Measurements from ENCODE around the gene CD109. TPM values are rescaled to one million over a fixed set of nuclear protein-coding genes. Genes with fewer than 3 reads are reported as not detected.

CD109 gene
- total RNA-seq, 1 experiment from 2014 or later, result 0.18 TPM

DNA sequence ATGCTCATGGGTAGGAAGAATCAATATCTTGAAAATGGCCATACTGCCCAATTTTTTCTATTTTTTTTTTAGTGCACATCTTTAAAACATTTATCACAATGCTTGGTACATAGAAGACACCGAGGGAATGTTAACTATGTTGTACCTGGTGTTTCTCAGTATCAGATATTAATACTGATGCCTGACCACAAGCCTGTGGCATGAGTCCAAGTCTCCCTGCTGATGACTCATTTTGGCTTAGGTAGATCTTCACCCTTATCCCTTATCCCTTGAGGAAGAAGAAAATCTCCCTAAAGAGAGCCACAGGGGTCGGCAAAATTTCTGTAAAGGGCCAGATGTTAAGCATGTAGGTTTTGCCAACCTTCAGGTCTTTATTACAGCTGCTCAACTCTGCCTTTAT is 14.5 kb downstream of the CD109 start:
- no peak overlapping the region for H3K27ac Mint-ChIP-seq (ENCODE audit: unreplicated experiment)
- H3K36me3 Mint-ChIP-seq (ENCODE audit: insufficient read depth, unreplicated experiment), result no peaks in the 10 kb centered on the region

DNA sequence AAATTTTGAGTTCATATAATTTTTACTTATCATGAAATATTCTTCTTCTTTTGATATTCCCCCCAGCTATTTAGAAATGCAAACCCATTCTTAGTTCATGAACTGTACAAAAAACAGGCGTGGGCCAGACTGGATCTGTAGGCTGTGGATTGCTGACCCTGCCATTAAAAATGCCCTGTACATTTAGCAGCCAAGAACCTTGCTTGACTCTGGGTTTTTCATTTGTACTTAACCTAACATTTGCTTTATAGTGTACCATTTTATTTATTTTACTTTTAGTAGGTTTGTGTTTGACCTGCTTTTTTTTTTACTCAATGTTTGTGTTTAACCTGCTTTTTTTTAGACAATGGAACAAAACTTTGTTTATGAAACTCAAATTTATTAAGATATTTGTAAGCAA is 14.9 kb downstream of the CD109 start:
- Mint-ChIP-seq H3K27me3 (ENCODE audit: insufficient read depth, unreplicated experiment) (no peaks in the 10 kb centered on the region), H3K4me1 (ENCODE audit: low read depth, unreplicated experiment) (peaks cover 9% of the 10 kb centered on the region), H3K4me3 (ENCODE audit: unreplicated experiment) (no peak overlapping the region), H3K27ac (ENCODE audit: unreplicated experiment) (no peak overlapping the region), H3K9me3 (ENCODE audit: unreplicated experiment) (no peaks in the 10 kb centered on the region), H3K36me3 (ENCODE audit: insufficient read depth, unreplicated experiment) (no peaks in the 10 kb centered on the region)
- intact Hi-C loops (cut with micrococcal nuclease; ENCODE audit: unreplicated experiment), result no loop called here
- Histone ChIP-seq H3K9me3 (no peaks in the 10 kb centered on the region), H3K27me3 (replicated peaks; ENCODE audit: control insufficient read depth, insufficient read depth, low read length) (no peaks in the 10 kb centered on the region), H3K36me3 (ENCODE audit: control insufficient read depth, insufficient read depth, low read length) (no peaks in the 10 kb centered on the region), H3K4me3 (ENCODE audit: low read depth, low read length) (no peak overlapping the region), H3K4me1 (peaks cover 11% of the 10 kb centered on the region; the same call in 1 of the 2 replicates)
- TF ChIP-seq, protein P1, sequence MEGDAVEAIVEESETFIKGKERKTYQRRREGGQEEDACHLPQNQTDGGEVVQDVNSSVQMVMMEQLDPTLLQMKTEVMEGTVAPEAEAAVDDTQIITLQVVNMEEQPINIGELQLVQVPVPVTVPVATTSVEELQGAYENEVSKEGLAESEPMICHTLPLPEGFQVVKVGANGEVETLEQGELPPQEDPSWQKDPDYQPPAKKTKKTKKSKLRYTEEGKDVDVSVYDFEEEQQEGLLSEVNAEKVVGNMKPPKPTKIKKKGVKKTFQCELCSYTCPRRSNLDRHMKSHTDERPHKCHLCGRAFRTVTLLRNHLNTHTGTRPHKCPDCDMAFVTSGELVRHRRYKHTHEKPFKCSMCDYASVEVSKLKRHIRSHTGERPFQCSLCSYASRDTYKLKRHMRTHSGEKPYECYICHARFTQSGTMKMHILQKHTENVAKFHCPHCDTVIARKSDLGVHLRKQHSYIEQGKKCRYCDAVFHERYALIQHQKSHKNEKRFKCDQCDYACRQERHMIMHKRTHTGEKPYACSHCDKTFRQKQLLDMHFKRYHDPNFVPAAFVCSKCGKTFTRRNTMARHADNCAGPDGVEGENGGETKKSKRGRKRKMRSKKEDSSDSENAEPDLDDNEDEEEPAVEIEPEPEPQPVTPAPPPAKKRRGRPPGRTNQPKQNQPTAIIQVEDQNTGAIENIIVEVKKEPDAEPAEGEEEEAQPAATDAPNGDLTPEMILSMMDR (IDR thresholded peaks at IDR 0.05; ENCODE audit: insufficient read depth in 1 of 2, low read depth in 1 of 2, low read length in 1 of 2, severe bottlenecking in 1 of 2, unreplicated experiment in 1 of 2), result no peak
- BruUV-seq (replicated peaks), result no TSS peak
- CTCF ChIA-PET, result no interaction called here
- DNase-seq, result no peak
- POLR2A ChIA-PET, result no interaction called here

More for the DNA sequence above, 14.5 kb downstream of the CD109 start:
- H3K9me3 Mint-ChIP-seq (ENCODE audit: unreplicated experiment), result no peaks in the 10 kb centered on the region
- peaks cover 9% of the 10 kb centered on the region for H3K4me1 Mint-ChIP-seq (ENCODE audit: low read depth, unreplicated experiment)
- ChIA-PET POLR2A (no interaction called here), CTCF (no interaction called here)
- H3K4me3 Mint-ChIP-seq (ENCODE audit: unreplicated experiment), result no peak overlapping the region
- H3K36me3 ChIP-seq (ENCODE audit: control insufficient read depth, insufficient read depth, low read length), result no peaks in the 10 kb centered on the region
- H3K4me1 ChIP-seq, result peaks cover 11% of the 10 kb centered on the region; the same call in 1 of the 2 replicates
- DNase-seq, result no peak
- H3K27me3 Mint-ChIP-seq (ENCODE audit: insufficient read depth, unreplicated experiment), result no peaks in the 10 kb centered on the region
- intact Hi-C loops (cut with micrococcal nuclease; ENCODE audit: unreplicated experiment), result no loop called here
- TF ChIP-seq, protein P1 (IDR thresholded peaks at IDR 0.05; ENCODE audit: insufficient read depth in 1 of 2, low read depth in 1 of 2, low read length in 1 of 2, severe bottlenecking in 1 of 2, unreplicated experiment in 1 of 2), result no peak
- H3K27me3 ChIP-seq (replicated peaks; ENCODE audit: control insufficient read depth, insufficient read depth, low read length), result no peaks in the 10 kb centered on the region
- no peak overlapping the region for H3K4me3 ChIP-seq (ENCODE audit: low read depth, low read length)
- BruUV-seq (replicated peaks), result no TSS peak
- no peaks in the 10 kb centered on the region for H3K9me3 ChIP-seq

DNA sequence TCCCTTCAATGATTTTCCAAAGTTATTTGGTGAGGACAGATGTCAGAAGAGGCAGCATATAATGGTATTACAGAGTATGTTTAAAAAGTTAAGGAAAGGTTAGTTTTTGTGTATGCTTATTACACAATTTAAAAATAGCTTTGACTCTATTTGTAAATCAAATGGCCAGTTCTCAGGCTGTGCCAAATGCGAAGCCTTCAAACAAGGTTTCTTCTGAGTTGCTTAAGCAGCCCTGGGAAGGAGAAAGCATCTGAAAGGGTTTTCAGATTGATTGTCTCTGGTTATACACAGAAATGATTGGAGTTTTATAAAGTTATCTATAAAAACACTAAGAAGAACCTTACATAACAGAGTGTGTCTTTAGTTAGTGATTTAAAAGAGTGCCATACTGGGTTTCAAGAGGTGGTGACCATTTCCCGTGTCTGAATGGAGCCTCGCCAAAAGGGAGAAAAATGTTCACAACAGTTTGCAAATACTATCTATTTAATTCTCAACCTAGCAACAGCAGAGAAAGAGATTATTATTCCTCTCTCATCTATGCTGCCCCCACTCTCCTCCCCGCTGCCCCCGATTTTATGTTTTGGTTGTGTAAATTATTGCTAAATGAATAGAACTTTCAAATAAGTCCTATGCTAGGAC is 16.7 kb downstream of the CD109 start:
- H3K4me1 Mint-ChIP-seq (ENCODE audit: low read depth, unreplicated experiment), result peaks cover 9% of the 10 kb centered on the region
- H3K27me3 Mint-ChIP-seq (ENCODE audit: insufficient read depth, unreplicated experiment), result no peaks in the 10 kb centered on the region
- no peak overlapping the region for H3K27ac Mint-ChIP-seq (ENCODE audit: unreplicated experiment)
- BruUV-seq (replicated peaks), result no TSS peak
- no peaks in the 10 kb centered on the region for H3K36me3 Mint-ChIP-seq (ENCODE audit: insufficient read depth, unreplicated experiment)
- ChIA-PET CTCF (no interaction called here), POLR2A (no interaction called here)
- no peak overlapping the region for H3K4me3 ChIP-seq (ENCODE audit: low read depth, low read length)
- DNase-seq, result no peak
- peaks cover 11% of the 10 kb centered on the region; the same call in 1 of the 2 replicates for H3K4me1 ChIP-seq
- H3K9me3 Mint-ChIP-seq (ENCODE audit: unreplicated experiment), result no peaks in the 10 kb centered on the region
- no peaks in the 10 kb centered on the region for H3K9me3 ChIP-seq
- H3K36me3 ChIP-seq (ENCODE audit: control insufficient read depth, insufficient read depth, low read length), result no peaks in the 10 kb centered on the region
- no peak overlapping the region for H3K4me3 Mint-ChIP-seq (ENCODE audit: unreplicated experiment)
- H3K27me3 ChIP-seq (replicated peaks; ENCODE audit: control insufficient read depth, insufficient read depth, low read length), result no peaks in the 10 kb centered on the region
- intact Hi-C loops (cut with micrococcal nuclease; ENCODE audit: unreplicated experiment), result no loop called here
- TF ChIP-seq, protein P1 (IDR thresholded peaks at IDR 0.05; ENCODE audit: insufficient read depth in 1 of 2, low read depth in 1 of 2, low read length in 1 of 2, severe bottlenecking in 1 of 2, unreplicated experiment in 1 of 2), result no peak

Measured in Caco-2 (cell line).